Measurements from ENCODE around the gene CLDN9. TPM values are rescaled to one million over a fixed set of nuclear protein-coding genes. Genes with fewer than 3 reads are reported as not detected.

The CLDN9 gene
- polyA plus RNA-seq, 2 of the 4 experiments (the other 2 are of a cell fraction), result 0.03 to 0.06 TPM

GRCh38 chr16:2988590-2989099 lies 24.1 kb upstream of the CLDN9 start:
- no peak for ATAC-seq
- no peaks in the 10 kb centered on the region for H3K9me3 ChIP-seq
- DNase-seq (ENCODE audit: low read depth in 1 of 2, low spot score in 1 of 2), result no peak
- no peak for FAIRE-seq
- H3K27ac ChIP-seq, result no peak overlapping the region
- ChIA-PET CTCF (interaction anchor here (1.0 to 1.6 kb wide), 6 partner anchors 15 to 68 kb away, joined by 3 to 5 read pairs (median 4); no protein-coding TSS in a partner anchor), POLR2A (no interaction called here)
- TF ChIP-seq ZFP36 (IDR thresholded peaks at IDR 0.05; ENCODE audit: borderline replicate concordance, partially characterized antibody), result no peak
- no peak for TF ChIP-seq EHMT2 (IDR thresholded peaks at IDR 0.05; ENCODE audit: low read depth)
- H3K4me1 ChIP-seq, result peaks cover 6% of the 10 kb centered on the region; the same call in 2 of the 3 replicates
- no peak overlapping the region for H3K4me3 ChIP-seq
- H3K4me2 ChIP-seq, result no peak overlapping the region
- WGBS (ENCODE audit: missing lambda C conversion rate), result 83% methylated on average over 1 of the region's 8 CpGs

GRCh38 chr16:2990891-2991290 lies 21.8 kb upstream of the CLDN9 start:
- ChIA-PET CTCF (interaction anchor here (0.6 to 1.2 kb wide), 4 partner anchors 8 to 67 kb away, joined by 3 read pairs; no protein-coding TSS in a partner anchor), POLR2A (no interaction called here)
- Histone ChIP-seq H3K4me2 (no peak overlapping the region), H3K27ac (no peak overlapping the region), H3K4me1 (peaks cover 3% of the 10 kb centered on the region; the same call in 1 of the 3 replicates), H3K9me3 (no peaks in the 10 kb centered on the region), H3K4me3 (no peak overlapping the region)
- ATAC-seq (no peak), DNase-seq (ENCODE audit: low read depth in 1 of 2, low spot score in 1 of 2) (no peak), FAIRE-seq (no peak)
- TF ChIP-seq NFE2L2 (conservative IDR thresholded peaks at IDR 0.05; ENCODE audit: low read length) (no peak), KDM1A (IDR thresholded peaks at IDR 0.05; ENCODE audit: low read depth) (no peak), CTCF (IDR thresholded peaks at IDR 0.05) (no peak), FOSB (CRISPR knock-in tag; IDR thresholded peaks at IDR 0.05) (no peak), POLR2A (IDR thresholded peaks at IDR 0.05; ENCODE audit: low read length) (no peak), GATA3 (IDR thresholded peaks at IDR 0.05; ENCODE audit: borderline replicate concordance) (no peak), MYC (IDR thresholded peaks at IDR 0.05; ENCODE audit: borderline replicate concordance, low read length) (no peak)
- 81% methylated on average over 10 of the region's 10 CpGs for WGBS (ENCODE audit: missing lambda C conversion rate)

- POLR2A ChIA-PET, result no interaction called here
- peaks cover 3% of the 10 kb centered on the region; the same call in 1 of the 3 replicates for H3K4me1 ChIP-seq
- WGBS (ENCODE audit: missing lambda C conversion rate), result 85% methylated on average over 12 of the region's 12 CpGs
- FAIRE-seq (no peak), ATAC-seq (no peak), DNase-seq (ENCODE audit: low read depth in 1 of 2, low spot score in 1 of 2) (no peak)
- CTCF ChIA-PET, result interaction anchor here (0.6 to 1.2 kb wide), 7 partner anchors 9 to 67 kb away, joined by 3 to 4 read pairs (median 3); partner anchors contain the start of gene PAQR4
- no peaks in the 10 kb centered on the region for H3K9me3 ChIP-seq
- no peak overlapping the region for H3K4me2 ChIP-seq
- TF ChIP-seq CTCF (IDR thresholded peaks at IDR 0.05) (no peak), E2F6 (IDR thresholded peaks at IDR 0.05; ENCODE audit: borderline replicate concordance, low read depth) (no peak), CEBPB (IDR thresholded peaks at IDR 0.05) (no peak)
- H3K4me3 ChIP-seq, result no peak overlapping the region
- no peak overlapping the region for H3K27ac ChIP-seq
Observed at GRCh38 chr16:2991566-2992261, 21.0 kb upstream of the CLDN9 start.

GRCh38 chr16:2992383-2993081 lies 20.2 kb upstream of the CLDN9 start:
- ATAC-seq (no peak), FAIRE-seq (no peak), DNase-seq (ENCODE audit: low read depth in 1 of 2, low spot score in 1 of 2) (no peak)
- ChIA-PET CTCF (interaction anchor here (0.8 to 1.3 kb wide), 5 partner anchors 8 to 55 kb away, joined by 3 to 4 read pairs (median 3); partner anchors contain the start of gene PAQR4), POLR2A (no interaction called here)
- H3K4me3 ChIP-seq, result no peak overlapping the region
- no peak for TF ChIP-seq CHD4 (IDR thresholded peaks at IDR 0.05; ENCODE audit: borderline replicate concordance)
- no peak for TF ChIP-seq NFE2L2 (conservative IDR thresholded peaks at IDR 0.05; ENCODE audit: low read length)
- TF ChIP-seq HOXA7 (CRISPR knock-in tag; IDR thresholded peaks at IDR 0.05), result no peak
- H3K4me2 ChIP-seq, result no peak overlapping the region
- peaks cover 3% of the 10 kb centered on the region; the same call in 1 of the 3 replicates for H3K4me1 ChIP-seq
- H3K27ac ChIP-seq, result no peak overlapping the region
- H3K9me3 ChIP-seq, result no peaks in the 10 kb centered on the region
- 93% methylated on average over 14 of the region's 14 CpGs for WGBS (ENCODE audit: missing lambda C conversion rate)

Data from A549 (cell line).